ENCODE data around the gene SETDB1. TPM values are rescaled to one million over a fixed set of nuclear protein-coding genes. Genes with fewer than 3 reads are reported as not detected.

The SETDB1 gene
- total and polyA plus RNA-seq, 4 donors: 5.4 to 23.7 (median 14.0) TPM

DNA sequence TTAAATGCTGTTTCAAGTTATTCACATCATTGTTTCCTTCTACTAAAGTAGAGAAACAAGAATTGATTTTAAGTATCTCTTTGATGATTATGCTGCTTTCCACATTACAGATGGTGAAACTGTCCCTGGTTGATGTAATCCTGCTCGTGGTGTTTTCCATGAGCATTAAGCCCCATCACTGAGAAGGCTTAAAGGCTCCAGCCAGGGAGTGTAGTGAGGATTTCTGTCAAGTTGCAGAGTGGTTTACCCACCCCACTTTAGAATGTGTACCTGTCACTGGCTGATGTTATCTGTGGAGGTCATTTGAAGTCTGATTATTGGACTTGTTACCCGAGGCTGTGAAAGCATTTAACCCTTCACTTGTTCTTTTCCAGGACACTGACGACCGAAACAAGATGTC, 35.6 kb downstream of the SETDB1 start:
- H3K27me3 ChIP-seq (ENCODE audit: control insufficient read depth in 4 of 4, insufficient read depth in 4 of 4, low read length in 3 of 4): no peaks in the 10 kb centered on the region
- H3K4me1 ChIP-seq (ENCODE audit: control insufficient read depth in 4 of 4, insufficient read depth in 4 of 4, low read length in 3 of 4): peaks cover 0 to 8% (median 2%) of the 10 kb centered on the region in 4 donors
- no peak for DNase-seq (ENCODE audit: low spot score)
- peak; percentile 17 to 40 for TF ChIP-seq HNF4A (conservative IDR thresholded peaks at IDR 0.05)
- TF ChIP-seq TAF1 (conservative IDR thresholded peaks at IDR 0.05): no peak
- no peak for TF ChIP-seq RAD21 (IDR thresholded peaks at IDR 0.05)
- H3K4me3 ChIP-seq (ENCODE audit: low read depth in 1 of 3, low read length in 3 of 3): no peak overlapping the region
- H3K9me3 ChIP-seq (ENCODE audit: control insufficient read depth in 4 of 4, low read length in 3 of 4): no peaks in the 10 kb centered on the region
- peaks cover 19 to 61% (median 56%) of the 10 kb centered on the region in 4 donors for H3K36me3 ChIP-seq (ENCODE audit: control insufficient read depth in 4 of 4, insufficient read depth in 3 of 4, low read depth in 1 of 4, low read length in 3 of 4)
- H3K27ac ChIP-seq (ENCODE audit: low read depth in 1 of 2, low read length in 2 of 2): no peak overlapping the region
- no peak overlapping the region for H3K9ac ChIP-seq (ENCODE audit: low read depth in 1 of 2, low read length in 2 of 2)
- WGBS: 52% methylated on average over 4 of the region's 4 CpGs

DNA sequence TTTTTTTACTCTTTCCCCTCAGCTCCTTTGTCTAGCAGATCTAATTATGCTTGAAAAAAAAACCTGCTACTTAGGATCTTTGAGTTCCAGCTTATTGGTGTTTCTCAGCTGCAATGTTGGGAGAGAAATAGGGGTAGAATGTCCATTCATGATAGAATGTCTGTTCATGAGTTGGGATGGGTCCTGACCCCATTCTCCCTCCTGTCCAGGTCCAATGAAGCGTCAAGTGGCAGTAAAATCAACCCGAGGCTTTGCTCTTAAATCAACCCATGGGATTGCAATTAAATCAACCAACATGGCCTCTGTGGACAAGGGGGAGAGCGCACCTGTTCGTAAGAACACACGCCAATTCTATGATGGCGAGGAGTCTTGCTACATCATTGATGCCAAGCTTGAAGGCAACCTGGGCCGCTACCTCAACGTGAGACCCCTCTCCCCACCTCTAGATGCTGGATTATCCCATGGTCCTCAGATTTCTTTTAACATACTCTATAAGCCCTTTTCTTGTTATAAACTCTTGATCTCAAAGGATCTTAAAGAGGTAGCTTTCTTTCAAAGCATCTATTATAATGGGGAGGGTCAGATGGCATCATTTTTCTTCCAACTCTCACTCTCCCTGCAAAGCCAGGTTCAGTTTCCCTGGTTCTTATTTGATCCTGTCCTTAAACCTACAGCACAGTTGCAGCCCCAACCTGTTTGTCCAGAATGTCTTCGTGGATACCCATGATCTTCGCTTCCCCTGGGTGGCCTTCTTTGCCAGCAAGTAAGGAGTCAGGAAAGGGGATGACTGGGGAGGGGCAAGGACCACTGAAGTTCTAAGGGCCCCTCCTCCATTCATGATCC, 37.4 kb downstream of the SETDB1 start:
- H3K27ac ChIP-seq (ENCODE audit: low read depth in 1 of 2, low read length in 2 of 2): no peak overlapping the region
- peaks cover 24 to 75% (median 70%) of the 10 kb centered on the region in 4 donors for H3K36me3 ChIP-seq (ENCODE audit: control insufficient read depth in 4 of 4, insufficient read depth in 3 of 4, low read depth in 1 of 4, low read length in 3 of 4)
- no peak for DNase-seq (ENCODE audit: low spot score)
- peaks cover 0 to 13% (median 8%) of the 10 kb centered on the region in 4 donors for H3K4me1 ChIP-seq (ENCODE audit: control insufficient read depth in 4 of 4, insufficient read depth in 4 of 4, low read length in 3 of 4)
- 93% methylated on average over 10 of the region's 10 CpGs for WGBS
- H3K9me3 ChIP-seq (ENCODE audit: control insufficient read depth in 4 of 4, low read length in 3 of 4): no peaks in the 10 kb centered on the region
- no peaks in the 10 kb centered on the region for H3K27me3 ChIP-seq (ENCODE audit: control insufficient read depth in 4 of 4, insufficient read depth in 4 of 4, low read length in 3 of 4)
- TF ChIP-seq TAF1 (conservative IDR thresholded peaks at IDR 0.05) (no peak), NR2F2 (IDR thresholded peaks at IDR 0.05) (no peak), EGR1 (IDR thresholded peaks at IDR 0.05; ENCODE audit: low read depth in 2 of 2) (no peak), GABPA (IDR thresholded peaks at IDR 0.05 in 1 of 2, conservative IDR thresholded peaks at IDR 0.05 in 1 of 2) (no peak)
- TF ChIP-seq, protein P1, sequence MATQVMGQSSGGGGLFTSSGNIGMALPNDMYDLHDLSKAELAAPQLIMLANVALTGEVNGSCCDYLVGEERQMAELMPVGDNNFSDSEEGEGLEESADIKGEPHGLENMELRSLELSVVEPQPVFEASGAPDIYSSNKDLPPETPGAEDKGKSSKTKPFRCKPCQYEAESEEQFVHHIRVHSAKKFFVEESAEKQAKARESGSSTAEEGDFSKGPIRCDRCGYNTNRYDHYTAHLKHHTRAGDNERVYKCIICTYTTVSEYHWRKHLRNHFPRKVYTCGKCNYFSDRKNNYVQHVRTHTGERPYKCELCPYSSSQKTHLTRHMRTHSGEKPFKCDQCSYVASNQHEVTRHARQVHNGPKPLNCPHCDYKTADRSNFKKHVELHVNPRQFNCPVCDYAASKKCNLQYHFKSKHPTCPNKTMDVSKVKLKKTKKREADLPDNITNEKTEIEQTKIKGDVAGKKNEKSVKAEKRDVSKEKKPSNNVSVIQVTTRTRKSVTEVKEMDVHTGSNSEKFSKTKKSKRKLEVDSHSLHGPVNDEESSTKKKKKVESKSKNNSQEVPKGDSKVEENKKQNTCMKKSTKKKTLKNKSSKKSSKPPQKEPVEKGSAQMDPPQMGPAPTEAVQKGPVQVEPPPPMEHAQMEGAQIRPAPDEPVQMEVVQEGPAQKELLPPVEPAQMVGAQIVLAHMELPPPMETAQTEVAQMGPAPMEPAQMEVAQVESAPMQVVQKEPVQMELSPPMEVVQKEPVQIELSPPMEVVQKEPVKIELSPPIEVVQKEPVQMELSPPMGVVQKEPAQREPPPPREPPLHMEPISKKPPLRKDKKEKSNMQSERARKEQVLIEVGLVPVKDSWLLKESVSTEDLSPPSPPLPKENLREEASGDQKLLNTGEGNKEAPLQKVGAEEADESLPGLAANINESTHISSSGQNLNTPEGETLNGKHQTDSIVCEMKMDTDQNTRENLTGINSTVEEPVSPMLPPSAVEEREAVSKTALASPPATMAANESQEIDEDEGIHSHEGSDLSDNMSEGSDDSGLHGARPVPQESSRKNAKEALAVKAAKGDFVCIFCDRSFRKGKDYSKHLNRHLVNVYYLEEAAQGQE (IDR thresholded peaks at IDR 0.05): no peak
- no peak overlapping the region for H3K4me3 ChIP-seq (ENCODE audit: low read depth in 1 of 3, low read length in 3 of 3)
- H3K9ac ChIP-seq (ENCODE audit: low read depth in 1 of 2, low read length in 2 of 2): no peak overlapping the region

DNA sequence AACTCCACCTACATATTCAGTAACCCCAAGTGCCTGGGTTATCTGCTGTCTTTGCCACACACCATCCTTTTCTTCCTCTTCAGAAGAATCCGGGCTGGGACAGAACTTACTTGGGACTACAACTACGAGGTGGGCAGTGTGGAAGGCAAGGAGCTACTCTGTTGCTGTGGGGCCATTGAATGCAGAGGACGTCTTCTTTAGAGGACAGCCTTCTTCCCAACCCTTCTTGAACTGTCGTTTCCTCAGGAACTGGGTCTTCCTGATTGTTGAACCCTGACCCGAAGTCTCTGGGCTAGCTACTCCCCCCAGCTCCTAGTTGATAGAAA, 38.0 kb downstream of the SETDB1 start:
- Histone ChIP-seq H3K27ac (ENCODE audit: low read depth in 1 of 2, low read length in 2 of 2) (no peak overlapping the region), H3K9ac (ENCODE audit: low read depth in 1 of 2, low read length in 2 of 2) (no peak overlapping the region), H3K9me3 (ENCODE audit: control insufficient read depth in 4 of 4, low read length in 3 of 4) (no peaks in the 10 kb centered on the region), H3K36me3 (ENCODE audit: control insufficient read depth in 4 of 4, insufficient read depth in 3 of 4, low read depth in 1 of 4, low read length in 3 of 4) (peaks cover 25 to 78% (median 72%) of the 10 kb centered on the region in 4 donors), H3K4me3 (ENCODE audit: low read depth in 1 of 3, low read length in 3 of 3) (no peak overlapping the region), H3K27me3 (ENCODE audit: control insufficient read depth in 4 of 4, insufficient read depth in 4 of 4, low read length in 3 of 4) (no peaks in the 10 kb centered on the region), H3K4me1 (ENCODE audit: control insufficient read depth in 4 of 4, insufficient read depth in 4 of 4, low read length in 3 of 4) (peaks cover 0 to 19% (median 13%) of the 10 kb centered on the region in 4 donors)
- WGBS: 80% methylated on average over 5 of the region's 5 CpGs
- no peak for DNase-seq (ENCODE audit: low spot score)
- TF ChIP-seq TAF1 (conservative IDR thresholded peaks at IDR 0.05) (no peak), GABPA (IDR thresholded peaks at IDR 0.05 in 1 of 2, conservative IDR thresholded peaks at IDR 0.05 in 1 of 2) (no peak), RAD21 (IDR thresholded peaks at IDR 0.05) (no peak), RXRA (IDR thresholded peaks at IDR 0.05) (no peak), YY1 (IDR thresholded peaks at IDR 0.05) (no peak), FOXA2 (IDR thresholded peaks at IDR 0.05) (no peak), JUND (IDR thresholded peaks at IDR 0.05) (no peak), NR2F2 (IDR thresholded peaks at IDR 0.05) (no peak), FOXA1 (IDR thresholded peaks at IDR 0.05) (no peak), EGR1 (IDR thresholded peaks at IDR 0.05; ENCODE audit: low read depth in 2 of 2) (no peak), SP1 (IDR thresholded peaks at IDR 0.05) (no peak), HNF4G (IDR thresholded peaks at IDR 0.05) (no peak)
- TF ChIP-seq, protein P2, sequence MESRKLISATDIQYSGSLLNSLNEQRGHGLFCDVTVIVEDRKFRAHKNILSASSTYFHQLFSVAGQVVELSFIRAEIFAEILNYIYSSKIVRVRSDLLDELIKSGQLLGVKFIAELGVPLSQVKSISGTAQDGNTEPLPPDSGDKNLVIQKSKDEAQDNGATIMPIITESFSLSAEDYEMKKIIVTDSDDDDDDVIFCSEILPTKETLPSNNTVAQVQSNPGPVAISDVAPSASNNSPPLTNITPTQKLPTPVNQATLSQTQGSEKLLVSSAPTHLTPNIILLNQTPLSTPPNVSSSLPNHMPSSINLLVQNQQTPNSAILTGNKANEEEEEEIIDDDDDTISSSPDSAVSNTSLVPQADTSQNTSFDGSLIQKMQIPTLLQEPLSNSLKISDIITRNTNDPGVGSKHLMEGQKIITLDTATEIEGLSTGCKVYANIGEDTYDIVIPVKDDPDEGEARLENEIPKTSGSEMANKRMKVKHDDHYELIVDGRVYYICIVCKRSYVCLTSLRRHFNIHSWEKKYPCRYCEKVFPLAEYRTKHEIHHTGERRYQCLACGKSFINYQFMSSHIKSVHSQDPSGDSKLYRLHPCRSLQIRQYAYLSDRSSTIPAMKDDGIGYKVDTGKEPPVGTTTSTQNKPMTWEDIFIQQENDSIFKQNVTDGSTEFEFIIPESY (IDR thresholded peaks at IDR 0.05): no peak
- TF ChIP-seq, protein P1 (IDR thresholded peaks at IDR 0.05): no peak
- TF ChIP-seq, protein P3, sequence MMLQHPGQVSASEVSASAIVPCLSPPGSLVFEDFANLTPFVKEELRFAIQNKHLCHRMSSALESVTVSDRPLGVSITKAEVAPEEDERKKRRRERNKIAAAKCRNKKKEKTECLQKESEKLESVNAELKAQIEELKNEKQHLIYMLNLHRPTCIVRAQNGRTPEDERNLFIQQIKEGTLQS (IDR thresholded peaks at IDR 0.05): no peak
- TF ChIP-seq, protein P4, sequence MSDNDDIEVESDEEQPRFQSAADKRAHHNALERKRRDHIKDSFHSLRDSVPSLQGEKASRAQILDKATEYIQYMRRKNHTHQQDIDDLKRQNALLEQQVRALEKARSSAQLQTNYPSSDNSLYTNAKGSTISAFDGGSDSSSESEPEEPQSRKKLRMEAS (IDR thresholded peaks at IDR 0.05): no peak
